Prostate gland (tissue), 2 donors: ENCODE measurements around the gene SLC30A10.

Experiments used
- POLR2A ChIP-seq: fragments of 450-650 bp; IDR thresholded peaks from one replicate; pipeline ENCODE4 v1.6.1; 2016; ENCODE audit warnings: antibody characterized with exemption, mild to moderate bottlenecking
- POLR2AphosphoS5 ChIP-seq: sonication (generic); formaldehyde crosslinking; IDR thresholded peaks from one replicate; pipeline ENCODE4 v1.6.1; 2017; ENCODE audit warnings: antibody characterized with exemption
- TF ChIP-seq, protein P1 (sequence below), 4 experiments: fragments of 200-600 bp in 2 of 4; fragments of 450-650 bp in 2 of 4; sonication (generic) in 2 of 4; IDR thresholded peaks; 1 replicate in 3 of 4; 2 replicates in 1 of 4; pipeline ENCODE4 v1.5.1; 2016 to 2019; ENCODE audit warnings: antibody characterized with exemption in 4 of 4, mild to moderate bottlenecking in 2 of 4, moderate library complexity in 2 of 4

DNA sequence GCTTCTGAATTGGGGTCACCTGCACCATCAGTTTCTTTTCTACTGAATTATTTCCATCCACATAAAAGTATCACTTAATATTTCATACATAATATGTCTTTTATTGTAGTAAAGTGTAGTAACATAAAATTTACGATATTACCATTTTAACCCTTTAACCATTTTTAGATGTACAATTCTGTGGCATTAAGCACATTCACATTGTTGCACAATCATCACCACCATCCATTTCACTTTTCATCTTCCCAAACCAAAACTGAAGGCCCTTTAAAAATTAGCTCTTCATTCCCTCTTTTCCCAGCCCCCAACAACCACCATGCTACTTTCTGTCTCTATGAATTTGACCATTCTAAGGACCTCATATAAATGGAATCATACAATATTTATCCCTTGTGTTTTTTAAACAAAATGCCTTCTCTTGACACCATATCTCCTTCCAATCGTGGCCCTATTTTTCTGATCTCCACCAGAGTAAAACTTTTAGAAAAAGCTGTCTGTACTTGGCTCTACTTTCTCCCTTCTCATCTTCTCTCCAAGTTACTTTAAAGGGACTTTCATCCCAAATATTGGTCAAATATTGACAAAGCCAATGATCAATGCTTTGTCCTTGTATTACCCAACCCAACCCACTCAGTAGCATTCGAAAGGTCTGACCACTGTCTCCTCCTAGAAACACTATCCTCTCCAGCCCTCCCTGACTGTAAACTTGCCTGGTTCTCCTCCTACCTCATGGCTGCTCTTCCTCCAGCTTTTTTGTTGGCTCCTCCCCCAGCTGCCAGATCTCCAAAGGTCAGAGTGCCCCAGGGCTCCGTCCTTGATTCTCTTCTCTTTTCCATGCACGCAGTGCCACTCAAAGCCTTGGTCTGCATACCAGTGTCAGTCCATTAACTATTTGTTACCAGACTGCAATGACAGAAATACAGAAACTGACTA lies 44.7 kb downstream of the SLC30A10 start:
- TF ChIP-seq POLR2A: no peak
- TF ChIP-seq, protein P1, sequence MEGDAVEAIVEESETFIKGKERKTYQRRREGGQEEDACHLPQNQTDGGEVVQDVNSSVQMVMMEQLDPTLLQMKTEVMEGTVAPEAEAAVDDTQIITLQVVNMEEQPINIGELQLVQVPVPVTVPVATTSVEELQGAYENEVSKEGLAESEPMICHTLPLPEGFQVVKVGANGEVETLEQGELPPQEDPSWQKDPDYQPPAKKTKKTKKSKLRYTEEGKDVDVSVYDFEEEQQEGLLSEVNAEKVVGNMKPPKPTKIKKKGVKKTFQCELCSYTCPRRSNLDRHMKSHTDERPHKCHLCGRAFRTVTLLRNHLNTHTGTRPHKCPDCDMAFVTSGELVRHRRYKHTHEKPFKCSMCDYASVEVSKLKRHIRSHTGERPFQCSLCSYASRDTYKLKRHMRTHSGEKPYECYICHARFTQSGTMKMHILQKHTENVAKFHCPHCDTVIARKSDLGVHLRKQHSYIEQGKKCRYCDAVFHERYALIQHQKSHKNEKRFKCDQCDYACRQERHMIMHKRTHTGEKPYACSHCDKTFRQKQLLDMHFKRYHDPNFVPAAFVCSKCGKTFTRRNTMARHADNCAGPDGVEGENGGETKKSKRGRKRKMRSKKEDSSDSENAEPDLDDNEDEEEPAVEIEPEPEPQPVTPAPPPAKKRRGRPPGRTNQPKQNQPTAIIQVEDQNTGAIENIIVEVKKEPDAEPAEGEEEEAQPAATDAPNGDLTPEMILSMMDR (IDR thresholded peaks at IDR 0.05): no peak
- no peak for TF ChIP-seq POLR2AphosphoS5
